HG02588 (cell line): ENCODE data around the gene TMEM145.
A peak's percentile ranks its signal among the peaks of the same experiment; 100 is the strongest.

Source experiments
- ATAC-seq: cut with Tn5 transposase; IDR thresholded peaks from one replicate; pipeline ENCODE4 v1.9.1; 2021; ENCODE audit warnings: mild to moderate bottlenecking, moderate library complexity; ENCODE audit not compliant: unreplicated experiment

The TMEM145 gene

DNA sequence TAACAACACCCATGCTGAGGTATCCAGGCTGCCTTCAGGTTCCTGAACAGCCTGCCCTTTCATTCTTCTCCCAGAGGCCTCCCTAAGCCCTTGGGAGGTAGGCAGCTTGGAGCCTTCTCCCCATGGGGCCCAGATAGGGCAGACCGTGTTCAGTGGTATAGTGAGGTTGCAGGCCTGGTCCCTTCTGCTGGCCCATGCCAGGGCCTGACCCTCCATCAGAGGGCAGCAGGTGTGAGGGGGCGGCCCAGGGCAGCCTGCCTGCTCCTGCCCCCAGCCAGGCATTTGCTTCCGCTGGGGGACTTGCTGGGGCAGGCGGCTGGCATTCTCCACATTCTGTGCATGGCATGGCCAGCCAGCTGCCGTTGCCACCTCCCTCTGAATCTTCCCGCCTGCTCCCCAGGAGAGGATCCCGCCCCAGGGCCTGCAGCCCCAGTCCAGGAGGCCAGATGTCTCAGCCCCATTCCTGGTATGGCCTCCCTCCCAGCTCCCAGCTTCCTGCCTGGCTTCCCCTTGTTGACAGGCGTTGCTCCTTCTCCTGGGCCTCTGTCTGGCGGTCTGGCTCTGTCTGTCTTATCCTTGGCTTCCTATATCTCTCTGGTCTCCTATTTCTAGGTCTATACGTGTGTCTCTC lies 35.2 kb upstream of the TMEM145 start:
- no peak for ATAC-seq

DNA sequence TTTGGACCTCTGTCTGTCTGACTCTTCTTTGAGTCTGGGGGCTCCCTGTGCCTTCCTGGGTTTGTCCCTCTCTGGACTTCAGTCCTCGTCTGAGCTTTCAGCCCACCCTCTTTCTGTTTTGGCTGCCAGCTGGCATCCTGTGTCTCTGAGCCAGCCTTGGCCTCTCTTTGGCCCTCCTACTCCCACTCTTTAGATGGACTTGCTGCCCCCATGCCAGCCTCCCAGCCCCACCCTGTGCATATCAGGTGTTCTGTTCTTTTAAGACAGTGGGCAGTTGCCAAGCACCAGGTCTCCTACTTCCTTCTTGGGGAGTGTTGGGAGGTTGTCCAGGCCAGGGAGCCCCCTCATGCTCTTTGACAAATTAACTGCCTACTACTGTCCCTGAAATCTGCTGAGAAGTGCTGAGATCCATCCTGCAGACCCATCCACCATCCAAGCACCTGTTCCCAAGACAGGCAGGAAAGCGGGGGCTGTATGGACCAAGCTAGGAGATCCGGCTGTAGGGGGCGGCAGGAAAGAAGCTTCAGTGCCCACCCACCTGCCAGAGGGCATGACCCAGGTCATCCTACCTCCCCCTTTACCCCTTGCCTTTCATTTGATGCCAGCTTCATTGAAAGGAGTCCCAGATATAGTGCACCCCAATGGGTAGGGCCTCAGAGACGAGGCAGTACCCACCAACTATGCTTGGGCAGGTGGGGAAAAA lies 34.5 kb upstream of the TMEM145 start:
- ATAC-seq, result no peak

DNA sequence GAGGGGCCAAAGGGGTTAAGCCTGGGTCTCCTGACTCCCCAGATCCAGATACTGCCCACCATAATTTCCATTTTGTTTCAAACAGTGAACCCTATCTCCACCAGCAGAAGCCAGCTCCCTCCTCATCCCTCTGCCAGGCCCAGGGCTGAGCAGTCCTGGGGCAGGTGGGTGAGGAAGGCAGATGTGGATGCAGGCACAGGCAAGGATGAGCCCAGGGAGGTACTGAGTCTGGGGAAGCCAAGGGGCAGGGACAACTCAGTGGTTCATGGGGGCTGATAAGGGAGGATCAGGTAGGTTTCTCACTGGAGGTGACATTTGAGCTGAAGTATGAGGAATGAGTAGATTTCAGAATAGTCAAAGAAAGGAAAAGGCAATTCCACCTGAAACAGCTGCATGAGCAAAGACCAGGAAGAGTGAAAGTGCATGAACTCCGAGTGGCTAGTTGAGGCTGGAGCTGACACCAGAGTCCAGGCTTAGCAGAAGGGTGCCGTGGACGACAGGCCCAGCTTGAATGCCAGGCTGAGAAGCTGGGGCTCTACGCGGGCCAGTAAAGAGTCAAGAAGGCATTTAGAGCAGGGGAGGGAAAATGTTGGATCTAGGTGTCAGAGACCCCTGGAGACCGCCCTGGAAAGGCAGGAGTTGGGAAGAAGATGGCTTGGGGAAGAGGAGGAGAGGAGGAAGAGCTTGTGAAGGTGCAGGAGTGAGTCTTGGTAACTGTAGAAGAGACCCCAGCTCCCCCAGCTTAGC lies 33.8 kb upstream of the TMEM145 start:
- ATAC-seq, result no peak

DNA sequence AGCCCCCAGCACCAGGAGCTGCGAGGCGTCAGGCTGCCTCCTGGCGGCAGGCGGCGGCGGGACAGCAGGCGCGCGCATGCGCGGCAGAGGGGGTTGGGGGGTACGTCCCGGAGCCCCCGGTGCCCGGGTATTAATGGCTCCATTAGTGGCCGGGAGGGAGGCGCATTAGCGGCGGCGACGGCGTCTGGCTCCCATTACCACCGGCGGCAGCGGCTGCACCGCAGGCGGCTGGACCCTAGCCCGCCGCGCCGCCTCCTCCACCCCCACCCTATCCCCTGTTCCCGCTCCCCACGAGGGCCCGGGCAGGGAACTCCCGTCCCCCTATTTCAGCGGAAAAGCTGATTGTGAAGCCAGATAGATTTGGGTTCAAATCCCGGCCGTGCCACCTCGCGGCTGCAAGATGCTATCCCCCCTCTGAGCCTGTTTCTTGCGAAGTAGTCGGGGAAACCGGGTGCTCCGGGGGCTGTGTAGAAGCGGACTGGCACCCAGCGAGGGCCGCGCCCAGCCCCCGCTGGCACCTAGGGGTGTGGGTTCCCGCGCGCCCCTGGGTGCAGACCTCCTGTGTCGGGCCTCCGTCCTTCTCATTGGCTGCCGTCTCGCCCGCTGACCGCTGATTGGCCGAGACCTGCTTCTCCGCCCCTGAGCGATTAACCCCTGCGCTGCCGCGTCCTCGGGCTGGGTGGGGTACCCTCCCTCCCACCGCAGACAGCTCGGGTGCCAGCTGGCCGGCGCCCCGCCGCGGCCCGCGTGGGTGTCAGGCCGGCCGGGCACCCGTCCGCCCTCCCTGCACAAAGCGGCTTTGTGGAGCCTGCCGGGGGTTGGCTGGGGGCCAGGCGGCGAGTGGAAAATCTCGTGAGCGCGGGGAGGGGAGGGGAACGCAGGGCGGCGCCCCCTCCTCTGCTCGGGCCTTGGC lies 33.0 kb upstream of the TMEM145 start:
- ATAC-seq, result no peak

DNA sequence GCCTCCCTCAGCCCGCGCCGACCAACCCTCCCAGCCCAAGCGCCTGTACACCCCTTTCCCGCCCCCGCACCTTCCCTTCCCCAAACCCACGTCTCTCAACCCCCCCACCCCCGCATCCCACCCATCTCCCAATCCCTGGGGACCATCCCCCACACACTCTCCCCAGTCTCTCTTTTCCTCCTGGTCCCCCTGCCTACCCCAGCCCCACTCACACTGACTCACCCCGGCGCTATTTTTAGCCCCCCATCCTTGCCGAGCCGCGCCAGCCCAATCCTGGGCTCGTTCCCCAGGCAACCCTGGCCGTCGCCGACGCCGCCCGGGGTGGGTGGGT lies 32.3 kb upstream of the TMEM145 start:
- no peak for ATAC-seq

DNA sequence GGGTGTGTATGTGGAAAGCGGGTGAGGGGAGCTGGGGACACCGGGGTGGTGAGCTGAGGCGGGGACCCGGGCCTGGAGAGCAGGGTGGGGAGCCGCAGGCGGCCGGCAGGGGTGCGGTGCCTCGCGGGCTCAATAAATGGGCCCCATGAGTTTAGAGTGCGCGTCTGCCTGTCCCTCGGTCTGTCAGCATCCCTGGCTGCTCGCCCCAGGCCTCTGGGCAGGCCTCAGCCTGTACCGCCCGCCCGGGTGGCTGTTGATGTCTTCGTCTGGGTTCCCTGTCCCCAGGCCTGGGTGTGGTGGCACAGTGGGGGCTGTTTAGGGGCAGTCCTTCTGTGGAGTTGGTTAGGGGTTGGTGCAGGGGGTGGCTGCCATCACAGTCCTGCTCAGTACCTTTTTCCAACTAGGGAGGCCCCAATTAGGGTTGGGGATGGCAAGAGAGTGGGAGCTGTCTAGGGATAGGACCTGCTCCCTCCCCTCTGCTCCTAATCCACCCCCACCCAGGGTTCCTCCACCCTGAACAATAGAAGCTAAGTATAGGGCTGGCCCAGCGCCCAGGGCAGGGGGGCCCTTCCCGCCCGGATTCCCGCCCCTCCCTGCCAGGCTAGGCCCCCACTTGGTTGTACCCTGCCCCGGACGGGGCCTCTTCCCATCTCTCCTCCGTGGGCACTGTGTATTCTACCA lies 31.8 kb upstream of the TMEM145 start:
- no peak for ATAC-seq

DNA sequence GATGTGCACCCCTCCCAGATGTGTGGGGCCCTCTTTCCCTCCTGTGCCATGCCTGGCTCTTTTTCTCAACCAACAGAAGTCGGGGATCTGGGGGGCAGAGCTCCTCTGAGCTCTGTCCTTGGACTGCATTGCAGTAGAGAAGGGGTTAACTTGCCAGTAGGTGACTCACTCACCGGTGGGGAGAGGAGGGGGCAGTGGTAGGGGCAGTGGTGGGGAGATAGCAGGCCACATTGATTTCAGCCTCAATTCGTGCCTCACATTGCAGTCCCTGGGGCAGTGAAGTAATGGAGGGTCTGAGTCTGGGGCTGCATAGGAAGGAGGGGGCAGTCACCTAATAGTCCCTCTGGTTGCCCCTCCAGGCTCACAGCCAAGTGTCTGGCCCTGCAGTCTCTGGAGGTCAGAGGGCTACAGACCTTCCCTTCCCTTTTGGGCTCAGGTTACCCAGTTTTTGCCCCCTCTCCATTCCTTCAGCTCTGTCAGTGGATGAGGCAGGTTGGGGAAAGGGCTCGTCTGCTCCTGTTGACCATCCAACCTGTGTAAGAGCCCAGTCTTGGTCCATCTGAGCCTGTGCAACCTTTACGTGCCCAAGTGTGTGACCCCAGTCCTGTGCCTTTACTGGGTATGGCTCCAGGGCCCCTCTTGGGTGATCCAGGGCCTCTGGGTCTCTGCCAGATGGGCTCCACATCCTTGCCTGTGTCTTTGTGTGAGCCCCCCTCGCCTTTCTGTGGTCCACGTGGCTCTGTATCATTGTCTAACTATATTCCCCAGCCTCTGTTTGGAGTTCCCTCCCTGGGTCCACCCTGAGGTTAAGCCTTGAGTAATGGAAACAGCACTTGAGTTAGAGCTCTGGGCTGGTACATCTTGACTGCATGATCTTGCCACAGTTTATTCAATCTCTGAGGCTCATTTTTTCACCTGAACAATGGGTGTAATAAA lies 31.0 kb upstream of the TMEM145 start:
- no peak for ATAC-seq

DNA sequence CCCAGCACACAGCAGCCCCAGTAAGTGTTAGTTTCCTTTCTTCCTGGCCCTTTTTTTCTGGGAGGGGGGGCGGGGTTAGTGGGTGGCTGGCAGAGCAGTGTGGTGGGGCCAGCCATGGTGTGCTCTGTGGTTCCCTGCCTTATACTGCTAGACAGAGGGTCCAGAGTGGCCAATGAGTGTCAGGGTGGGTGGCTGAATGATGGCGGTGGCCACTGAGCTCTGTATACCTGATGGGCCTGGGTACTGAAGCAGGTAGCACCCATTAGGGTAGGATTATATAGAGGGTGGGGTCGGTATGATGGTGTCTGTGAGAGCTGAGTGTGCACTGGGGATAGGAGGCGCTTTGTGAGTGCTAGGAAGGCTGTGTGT lies 30.3 kb upstream of the TMEM145 start:
- no peak for ATAC-seq

DNA sequence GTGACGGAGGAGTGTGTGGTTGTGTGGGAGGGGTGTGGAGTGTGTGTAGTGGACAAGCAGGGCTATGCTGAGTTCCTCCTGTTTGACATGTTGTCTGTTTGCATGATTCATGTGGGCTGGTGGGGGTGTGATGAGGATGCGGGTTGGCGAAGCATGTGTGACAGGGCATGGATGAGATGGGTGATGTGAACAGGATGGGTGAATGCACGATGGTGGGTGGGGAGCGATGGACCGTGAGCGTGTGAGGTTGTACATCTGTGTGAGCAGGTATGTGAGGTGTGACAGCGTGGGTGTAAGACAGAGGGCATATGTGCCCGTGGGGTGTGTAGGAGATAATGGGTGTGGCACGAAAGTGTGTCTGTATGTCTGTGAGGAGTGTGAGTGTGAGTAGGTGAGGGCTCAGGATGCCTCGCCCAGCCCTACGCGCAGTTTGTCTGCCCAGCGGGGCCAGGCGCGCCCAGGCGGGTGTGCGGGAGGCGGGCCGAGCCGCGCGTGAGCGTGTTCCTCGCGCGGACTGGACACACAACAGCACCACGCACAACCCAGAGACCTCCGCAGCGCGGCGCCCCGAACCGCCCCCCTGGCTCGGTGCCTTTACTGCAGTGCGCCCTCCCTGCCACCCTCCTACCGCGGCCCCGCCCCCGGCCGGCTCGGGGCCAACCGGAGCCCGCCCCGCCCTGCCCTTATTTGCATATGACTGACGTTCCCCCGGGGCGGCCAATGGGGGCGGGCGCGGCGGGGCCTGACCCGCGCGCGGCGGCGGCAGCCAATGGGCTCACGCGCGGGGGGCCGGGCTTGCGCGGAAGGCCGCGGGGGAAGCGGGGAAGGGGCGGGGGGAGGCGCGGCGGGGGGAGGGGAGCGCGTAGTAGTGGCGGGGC lies 29.7 kb upstream of the TMEM145 start:
- ATAC-seq, result peak; percentile 43

DNA sequence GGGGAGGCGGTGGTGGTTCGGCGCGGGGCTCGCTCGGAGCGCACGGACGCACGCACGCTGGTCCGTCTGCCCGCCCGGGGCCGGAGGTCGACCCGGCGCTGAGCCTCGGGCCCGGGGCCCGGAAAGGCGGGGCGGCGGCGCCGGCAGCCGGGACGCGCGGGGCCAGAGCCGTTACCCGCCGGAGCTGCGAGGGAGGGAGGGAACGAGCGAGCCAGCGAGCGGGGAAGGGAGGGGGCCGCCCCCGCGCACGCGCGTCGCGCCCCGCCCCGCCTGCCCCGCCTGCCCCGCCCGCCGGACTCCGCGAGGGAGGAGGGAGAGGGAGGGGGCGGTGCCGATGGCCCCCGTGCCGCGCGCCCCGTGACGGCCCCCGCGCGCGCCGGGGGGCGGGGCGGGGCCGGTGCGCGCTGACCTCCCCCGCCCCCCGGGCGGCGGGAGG lies 29.0 kb upstream of the TMEM145 start:
- ATAC-seq, result peak; percentile 32

DNA sequence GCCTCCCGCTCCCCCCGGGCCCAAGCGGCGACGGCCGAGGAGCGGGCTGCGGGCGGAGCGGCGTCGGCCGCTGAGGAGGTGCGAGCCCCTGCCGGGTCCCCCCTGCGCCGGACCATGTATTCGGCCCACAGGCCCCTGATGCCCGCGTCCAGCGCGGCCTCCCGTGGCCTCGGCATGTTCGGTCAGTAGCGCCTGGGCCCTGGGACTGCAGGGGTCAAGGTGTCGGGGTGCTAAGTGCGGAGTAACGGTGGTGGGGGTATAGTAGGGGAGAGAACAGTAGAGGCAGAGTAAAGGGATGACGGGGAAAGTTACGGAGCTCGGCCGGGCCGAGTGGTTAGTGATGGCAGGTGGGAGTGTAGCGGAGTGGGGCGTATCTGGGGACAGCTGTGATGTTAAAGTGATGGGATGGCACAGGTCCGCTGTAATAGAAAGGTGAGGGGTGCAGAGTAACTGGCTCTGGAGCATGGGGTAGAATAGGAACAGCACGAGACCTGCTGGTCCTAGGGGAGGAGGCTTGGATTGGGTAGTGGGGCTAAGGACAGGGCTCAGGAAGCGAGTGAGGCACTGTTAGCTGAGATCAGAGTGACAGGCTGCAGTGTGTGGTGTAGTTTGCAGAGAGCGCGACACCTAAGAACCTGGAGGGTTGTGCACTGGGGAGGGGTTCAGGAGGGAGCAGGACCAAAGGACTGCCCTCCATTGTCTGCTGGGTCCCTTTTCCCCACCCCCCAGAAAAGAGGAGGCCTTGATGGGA lies 28.3 kb upstream of the TMEM145 start:
- no peak for ATAC-seq

DNA sequence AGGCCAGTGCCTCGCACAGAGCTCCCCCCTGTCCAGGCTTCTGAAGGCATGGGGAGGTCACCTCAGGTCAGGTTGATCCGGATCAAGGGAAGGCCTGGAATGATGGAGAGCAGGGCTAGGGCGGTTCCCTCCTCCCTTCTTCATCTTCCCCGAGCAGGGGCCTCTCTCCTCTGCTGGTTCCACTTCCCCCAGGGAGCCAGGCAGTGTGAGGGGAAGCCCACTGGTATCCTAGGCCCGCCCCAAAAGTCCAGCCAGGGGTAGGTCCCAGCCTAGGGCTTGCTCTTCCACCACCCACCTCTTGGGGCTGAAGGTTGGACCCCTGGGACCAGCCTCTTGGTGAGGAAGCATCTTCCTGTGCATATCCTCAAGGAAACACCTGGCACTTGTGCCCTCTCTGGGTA lies 27.6 kb upstream of the TMEM145 start:
- ATAC-seq, result no peak

DNA sequence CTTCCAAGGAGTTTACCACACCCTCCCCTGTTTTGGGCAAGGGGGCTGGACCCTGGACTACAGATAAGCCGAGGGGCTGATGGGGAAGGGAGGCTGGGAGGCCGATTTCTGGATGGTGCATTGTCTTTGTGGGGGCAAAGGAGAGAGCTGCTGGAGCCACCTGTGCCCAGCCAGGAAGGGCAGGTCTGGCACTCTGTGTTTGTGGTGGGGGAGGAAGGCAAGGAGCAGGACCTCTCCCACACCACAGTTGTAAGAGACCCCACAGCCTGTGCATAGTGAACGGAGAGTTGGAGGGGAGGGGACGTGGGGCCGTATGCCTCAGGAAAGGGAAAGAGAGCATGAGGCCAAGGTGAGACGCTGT lies 27.1 kb upstream of the TMEM145 start:
- ATAC-seq, result no peak

DNA sequence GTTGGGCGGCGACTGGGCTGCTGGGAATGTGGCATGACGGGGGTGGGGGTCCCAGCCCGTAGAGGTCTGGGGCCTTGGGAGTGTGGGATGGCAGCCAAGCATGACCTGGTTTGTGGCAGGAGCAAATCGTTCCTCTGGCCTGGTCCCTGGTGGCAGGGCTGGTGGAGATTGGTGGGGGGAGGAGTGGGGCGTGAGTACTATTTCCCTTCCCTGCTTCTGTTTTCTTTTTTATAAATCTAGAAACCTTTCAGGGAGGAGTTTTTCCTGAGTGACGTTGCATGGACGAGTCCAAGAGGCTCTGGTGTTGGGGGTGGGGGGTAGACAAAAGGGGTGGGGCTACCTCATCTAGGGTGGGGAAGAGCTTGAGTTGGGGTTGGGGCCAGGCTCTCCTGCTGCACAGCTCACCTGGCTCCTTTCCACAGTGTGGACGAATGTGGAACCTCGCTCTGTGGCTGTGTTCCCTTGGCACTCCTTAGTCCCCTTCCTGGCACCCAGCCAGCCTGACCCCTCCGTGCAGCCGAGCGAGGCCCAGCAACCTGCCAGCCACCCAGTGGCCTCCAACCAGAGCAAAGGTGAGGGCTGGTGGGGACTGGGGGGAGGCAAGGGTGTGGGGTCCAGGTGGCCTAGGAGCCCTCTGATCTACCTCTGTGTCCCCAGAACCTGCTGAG lies 26.6 kb upstream of the TMEM145 start:
- ATAC-seq, result no peak

DNA sequence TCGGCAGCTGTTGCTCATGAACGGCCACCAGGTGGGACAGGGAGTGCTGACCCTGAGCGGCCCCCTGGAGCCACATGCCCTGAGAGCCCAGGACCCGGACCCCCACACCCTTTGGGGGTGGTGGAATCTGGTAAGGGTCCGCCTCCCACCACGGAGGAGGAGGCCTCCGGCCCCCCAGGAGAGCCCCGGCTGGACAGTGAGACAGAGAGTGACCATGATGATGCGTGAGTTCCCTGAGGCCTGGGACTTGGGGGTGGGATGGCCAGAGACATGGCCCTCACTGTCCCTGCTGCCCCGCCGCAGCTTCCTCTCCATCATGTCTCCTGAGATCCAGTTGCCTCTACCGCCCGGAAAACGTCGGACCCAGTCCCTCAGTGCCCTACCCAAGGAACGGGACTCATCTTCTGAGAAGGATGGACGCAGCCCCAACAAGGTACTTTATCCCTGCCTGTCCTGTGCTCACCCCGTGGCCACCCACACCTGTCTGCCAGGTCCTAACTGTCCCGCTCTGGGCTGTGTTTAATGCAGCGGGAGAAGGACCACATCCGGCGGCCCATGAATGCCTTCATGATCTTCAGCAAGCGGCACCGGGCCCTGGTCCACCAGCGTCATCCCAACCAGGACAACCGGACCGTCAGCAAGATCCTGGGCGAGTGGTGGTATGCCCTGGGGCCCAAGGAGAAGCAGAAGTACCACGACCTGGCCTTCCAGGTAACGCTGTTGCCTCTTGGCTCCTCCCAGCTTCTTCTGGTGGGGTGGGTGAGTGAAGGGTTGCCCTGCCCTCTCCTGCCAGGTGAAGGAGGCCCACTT lies 25.9 kb upstream of the TMEM145 start:
- no peak for ATAC-seq

DNA sequence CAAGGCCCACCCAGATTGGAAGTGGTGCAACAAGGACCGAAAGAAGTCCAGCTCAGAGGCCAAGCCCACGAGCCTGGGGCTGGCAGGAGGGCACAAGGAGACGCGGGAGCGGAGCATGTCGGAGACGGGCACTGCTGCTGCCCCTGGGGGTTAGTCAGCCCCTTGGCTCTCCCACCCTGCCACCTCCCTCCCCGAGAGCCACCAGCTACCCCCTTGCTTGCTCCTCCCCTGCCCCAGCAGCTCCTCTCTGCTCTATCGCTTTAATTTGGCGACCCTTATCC lies 25.3 kb upstream of the TMEM145 start:
- no peak for ATAC-seq

DNA sequence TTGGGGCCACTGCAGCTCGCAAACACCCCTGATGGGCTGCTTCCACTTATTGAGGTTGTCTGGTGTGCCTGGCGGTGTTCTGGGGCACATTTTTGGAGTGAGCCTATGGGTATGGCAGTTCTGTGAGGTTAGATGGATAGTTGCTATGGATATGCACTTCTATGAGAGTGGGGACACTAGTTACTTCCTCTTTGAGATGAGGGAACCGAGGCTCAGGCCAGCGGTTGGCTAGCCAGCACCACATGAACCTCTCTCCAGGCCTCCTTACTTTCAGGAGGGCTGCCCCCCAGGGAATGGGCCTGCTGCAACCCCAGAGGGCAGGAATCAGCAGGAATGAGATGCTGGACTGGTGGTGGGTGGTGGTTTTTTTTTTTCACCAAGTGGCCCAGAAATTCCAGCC lies 24.7 kb upstream of the TMEM145 start:
- ATAC-seq, result no peak
